Left kidney (tissue), 2 donors: ENCODE results near the gene EDN3. TPM values are rescaled to one million over a fixed set of nuclear protein-coding genes. Genes with fewer than 3 reads are reported as not detected.

Source experiments
- DNase-seq: peaks from one replicate; pipeline ENCODE4 v3.0.0-alpha.2; 2013
- polyA plus RNA-seq: library from polyadenylated mRNA; unstranded; fragments of 120-200 nt; gene quantifications from one replicate; pipeline ENCODE4 v1.2.1, GENCODE V29; 2013; ENCODE audit not compliant: insufficient read length

Gene EDN3
- polyA plus RNA-seq, 1 donor = 3.7 TPM

DNA sequence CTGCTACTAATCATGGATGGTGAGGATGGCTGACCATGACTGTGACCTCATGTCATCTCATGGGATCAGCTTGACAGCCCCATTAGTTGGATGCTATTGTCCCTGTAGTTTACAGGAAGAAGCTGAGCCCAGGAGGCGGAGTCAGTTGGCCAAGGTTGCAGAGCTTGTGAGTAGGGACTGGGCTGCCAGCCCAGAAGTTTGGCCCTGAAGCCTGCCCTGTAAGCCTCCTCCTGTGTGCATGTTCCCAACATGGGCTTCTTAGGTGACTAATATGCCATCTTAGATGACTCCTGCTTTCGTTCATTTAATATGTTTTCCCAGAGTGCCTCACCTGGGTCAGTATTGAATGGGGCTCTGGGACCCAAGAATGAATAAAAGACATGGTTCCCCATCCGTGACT is 6.9 kb downstream of the EDN3 start:
- DNase-seq = no peak

DNA sequence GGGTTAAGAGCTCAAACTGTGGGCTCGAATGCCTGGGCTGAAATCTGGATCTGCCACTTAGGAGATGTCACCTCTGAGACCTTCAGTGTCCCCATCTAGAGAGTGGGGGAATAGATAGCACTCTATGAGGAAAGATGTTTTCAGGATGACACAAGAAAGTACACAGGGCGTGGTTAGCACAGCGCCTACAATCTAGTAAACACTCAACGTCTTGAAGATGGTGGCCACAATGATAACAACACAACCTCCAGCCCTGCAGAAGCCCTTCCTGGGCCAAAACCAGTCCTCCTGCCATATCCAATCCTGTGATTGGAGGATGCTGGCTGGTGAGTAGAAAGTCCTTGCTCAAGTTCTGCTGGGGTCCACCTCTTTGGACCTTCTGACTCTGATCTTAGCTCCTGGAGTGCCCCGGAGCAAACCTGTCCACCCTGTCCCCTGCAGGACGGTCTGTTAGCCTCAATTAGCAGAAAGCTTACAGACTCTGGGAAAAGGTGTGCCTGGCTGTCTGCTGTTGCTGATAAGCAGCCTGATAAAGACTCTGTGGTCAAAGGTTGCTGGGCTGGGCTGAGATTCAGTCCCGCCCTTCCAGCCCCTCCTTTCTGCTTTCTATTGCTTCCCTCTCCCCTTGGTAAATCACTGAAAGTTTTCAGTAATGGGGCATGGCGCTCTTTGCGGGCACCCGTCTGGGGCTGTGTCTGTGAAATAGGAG is 8.2 kb downstream of the EDN3 start:
- DNase-seq = no peak

DNA sequence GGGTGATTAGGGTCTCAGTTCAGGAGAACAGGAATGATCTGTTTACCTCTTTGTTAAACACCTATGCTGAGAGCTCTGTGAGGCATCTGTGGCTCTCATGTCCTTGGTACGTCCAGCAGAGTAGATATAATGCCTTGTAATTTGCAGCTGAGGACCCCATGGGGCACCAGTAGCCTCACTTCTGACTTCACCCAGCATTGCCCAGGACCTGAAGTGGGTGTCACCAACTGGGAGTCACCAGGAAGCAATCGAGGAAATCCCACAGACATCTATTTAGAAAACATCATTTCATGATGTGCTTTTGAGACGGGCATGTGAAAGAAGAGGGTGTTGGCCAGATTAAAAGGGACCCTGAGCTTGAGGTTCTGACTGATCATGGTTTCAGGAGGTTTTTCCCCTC is 8.8 kb downstream of the EDN3 start:
- DNase-seq = no peak

DNA sequence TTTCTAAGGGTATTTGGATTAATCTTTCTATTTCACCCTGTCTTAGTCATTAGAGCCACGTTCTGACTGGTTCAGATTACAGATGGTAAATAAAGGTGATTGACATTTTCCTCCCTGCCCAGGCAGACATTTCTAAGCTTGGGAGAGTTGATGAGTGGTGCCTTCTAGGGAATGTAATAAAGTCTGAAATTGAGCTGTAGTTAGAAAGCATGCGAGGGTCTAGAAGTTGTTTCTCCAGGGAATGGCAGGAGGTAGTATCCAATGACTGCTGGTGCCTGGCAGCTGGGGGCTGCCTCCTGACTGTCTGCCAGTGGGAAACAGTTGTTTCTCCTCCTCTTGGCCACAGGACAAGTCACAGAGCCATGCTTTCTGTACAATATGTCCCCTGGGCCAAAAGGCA is 14.6 kb downstream of the EDN3 start:
- no peak for DNase-seq

DNA sequence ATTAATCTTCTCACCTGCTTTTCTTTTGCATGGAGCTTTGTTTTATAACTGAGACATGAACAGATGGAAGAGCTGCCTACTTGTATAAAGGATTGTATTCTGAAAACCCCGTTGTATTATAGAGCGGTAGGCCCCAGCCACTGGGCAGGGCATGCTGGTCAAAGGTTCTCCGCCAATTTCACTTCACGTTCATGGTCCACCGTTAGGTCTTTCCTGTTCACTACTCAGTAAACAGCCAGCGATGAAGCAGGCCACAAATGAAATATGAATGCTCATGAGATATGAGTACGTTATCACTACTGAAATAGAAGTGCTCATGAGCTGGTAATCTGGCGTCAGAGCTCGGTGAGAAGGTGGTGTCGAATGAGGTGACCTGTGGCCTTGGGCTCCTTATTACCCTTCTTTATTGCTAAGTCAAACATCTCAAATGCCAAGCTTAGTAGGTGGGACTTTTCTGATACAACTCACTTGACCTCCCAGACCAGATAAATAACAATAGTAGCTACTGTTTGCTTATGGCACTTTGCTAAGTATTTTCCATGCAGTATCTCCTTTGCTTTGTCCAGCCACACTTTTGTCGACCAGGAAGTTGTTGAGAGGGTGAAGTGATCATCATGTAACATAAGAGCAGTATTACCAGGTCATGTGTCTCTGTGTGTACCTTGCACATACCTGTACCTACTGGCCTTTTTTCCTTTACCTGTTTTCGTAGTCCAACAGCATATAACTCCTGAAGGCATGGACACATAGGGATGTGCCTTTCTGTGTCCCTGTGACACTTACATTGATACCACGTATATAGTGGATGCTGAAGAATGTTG is 16.7 kb downstream of the EDN3 start:
- no peak for DNase-seq

DNA sequence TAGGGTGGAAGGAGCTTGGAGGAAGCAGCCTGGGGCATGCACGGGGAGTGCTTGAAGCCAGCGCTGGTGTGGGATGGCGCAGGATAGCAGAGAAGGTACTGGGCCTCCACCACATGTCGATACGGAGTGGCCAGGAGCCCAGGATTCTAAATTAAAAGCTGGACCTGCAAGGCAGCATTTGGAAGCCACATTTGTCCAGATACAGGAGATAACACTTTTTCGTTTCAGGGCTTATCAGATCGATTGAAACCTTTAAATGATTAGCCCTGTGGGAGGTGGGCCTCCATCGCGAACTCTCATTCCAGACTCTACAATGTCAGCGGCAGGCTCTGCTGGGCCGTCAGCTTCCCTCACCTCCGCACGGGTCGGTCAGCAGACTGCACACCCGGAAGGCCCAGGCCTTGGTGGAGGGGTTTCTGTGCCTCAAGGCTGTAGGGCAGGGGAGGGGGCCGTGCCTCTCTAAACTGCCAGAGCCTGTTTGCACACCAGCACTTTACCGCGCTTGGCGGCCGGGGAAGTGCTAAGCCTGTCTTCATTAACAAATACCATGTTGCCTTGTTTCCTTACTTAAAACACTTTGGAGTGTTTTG is 17.9 kb downstream of the EDN3 start:
- no peak for DNase-seq

DNA sequence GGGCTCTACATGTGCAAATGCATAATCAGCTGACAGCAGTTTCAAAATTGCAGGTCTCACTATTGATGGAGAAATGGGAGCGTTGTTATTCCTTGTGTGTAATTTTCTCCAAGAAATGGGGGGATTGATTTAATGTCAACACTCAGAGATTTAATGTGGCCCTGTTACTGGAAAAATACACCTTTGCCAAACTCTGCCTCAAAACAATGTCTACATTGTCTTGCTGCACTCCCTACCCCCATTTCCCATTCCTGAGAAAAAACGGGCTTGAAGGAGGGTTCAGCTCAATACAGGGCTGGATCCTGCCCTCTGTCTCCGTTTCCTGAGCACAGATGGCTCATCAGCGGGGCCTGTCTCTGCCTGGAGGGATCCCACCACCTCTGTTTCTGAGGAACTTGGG is 18.4 kb downstream of the EDN3 start:
- no peak for DNase-seq

DNA sequence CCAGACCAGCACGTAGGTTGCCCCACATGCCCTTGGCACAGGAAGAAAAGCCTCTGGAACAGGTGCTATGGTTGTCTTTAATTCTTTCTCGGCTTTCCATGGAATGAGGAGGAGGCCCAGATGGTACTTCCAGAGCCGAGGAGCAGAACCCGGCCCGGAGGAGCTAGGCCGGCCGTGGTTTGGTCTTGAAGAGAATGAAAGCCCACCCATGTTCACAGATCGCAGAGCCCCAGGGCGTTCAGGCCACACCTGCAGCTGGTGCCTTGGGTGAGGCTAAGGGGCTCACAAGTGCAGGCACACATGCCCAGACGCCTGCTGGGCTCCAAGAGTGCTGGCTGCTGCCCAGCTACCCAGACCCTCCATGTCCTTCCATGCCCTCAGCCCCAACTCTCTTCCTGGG is 20.0 kb downstream of the EDN3 start:
- no peak for DNase-seq

DNA sequence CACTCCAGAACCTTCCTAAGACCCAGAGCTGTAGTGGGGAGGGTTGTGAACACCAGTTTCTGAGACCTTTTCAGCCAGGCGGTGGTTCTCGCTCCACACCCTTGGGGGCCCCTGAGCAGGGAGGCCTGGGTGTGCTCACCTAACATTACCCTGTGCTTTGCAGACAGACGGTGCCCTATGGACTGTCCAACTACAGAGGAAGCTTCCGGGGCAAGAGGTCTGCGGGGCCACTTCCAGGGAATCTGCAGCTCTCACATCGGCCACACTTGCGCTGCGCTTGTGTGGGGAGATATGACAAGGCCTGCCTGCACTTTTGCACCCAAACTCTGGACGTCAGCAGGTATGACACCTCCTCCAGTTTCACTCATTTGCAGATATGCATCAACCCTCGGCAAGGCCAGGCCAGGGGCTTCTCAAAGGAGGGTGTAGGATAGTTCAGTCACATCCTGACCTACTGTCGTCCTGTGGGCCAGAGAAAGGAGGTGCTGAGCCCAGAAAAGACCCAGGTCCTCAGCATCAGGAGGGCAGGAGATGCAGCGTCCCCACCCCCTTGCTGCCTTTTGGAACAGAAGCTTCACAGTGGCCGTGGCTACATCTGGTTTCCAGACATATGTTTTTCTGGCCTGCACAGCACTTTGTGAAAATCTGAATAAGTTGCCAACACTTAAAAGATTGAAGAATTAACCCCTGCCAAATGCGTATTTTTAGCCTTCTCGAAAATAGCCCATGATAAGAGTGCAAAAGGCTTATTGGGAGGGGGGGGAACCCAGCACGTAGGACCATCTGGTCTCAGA is 20.6 kb downstream of the EDN3 start:
- no peak for DNase-seq

DNA sequence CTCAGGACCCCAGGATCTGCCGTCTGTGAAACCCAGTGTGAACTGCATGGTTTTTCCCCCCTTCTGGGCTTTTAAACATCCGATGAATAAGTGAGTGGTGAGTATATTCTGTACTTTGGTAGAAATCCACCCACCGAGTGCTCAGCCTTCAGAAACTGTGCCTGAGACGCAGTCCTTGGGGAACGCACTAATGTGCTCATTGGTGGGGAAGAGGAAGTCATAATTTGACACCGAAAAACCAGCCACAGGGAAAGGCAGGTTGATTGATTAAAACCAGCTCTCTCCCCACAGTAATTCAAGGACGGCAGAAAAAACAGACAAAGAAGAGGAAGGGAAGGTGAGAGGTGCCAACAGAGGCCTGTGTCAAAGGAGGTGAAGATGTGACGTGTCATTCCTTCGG is 21.7 kb downstream of the EDN3 start:
- DNase-seq = no peak

DNA sequence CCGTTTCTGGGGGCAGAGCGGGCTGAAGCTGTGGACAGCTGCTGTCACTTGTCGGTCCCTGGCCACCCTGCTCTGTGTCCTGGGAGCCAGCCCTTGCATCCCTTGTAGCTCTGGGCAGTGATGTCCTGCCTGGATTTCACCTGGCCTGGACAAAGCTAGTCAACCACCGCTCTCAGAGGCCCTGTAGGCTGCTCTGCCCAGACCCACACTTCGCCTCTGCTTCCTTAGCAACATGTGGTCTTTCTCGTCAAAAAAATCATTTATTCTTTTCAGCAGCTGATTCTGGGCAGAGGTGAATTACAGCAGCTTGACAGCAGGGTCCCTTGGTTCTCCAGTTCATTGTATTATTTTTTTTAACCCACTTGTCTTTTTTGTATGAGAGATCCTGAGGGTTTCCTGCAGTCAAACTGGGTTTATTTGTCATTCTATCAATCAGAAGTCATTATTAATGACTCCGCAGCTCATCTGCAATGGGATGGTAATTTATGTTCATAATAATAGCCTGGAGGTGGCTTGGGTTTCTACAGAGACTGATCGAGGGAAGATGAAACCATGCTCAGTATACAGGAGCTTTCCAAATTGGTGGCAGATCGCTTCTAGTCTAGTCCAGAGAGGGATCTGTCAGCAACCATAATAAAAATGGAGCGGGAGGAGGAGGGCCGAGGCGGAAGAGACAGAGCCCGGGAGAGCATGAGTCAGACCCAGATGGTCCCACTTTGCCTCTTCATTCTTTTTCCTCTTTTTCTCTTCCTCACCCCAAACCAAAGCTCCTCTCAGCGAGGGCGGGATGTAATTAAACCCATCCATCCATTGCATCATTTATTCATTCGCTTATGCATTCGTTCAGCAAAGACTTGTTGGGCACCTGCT is 22.4 kb downstream of the EDN3 start:
- DNase-seq = no peak

DNA sequence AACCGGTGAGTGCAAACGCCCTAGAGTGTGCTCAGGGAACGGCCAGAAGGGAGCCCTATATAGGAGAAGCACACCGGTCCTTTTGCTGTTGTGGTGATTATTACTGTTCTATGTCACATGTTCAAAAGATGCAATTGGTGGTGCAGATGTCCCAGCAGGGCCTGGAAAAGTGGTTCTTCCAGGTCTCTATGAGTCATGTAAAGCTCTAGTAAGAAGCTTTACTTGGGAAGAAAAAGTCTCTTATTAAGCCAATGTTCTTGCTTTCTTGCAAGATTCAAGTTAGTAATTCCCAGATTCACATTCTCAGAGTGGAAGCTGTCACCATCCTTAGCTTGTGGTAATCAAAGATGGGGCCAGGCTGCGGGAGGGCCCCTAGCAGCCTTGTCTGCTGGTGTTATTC is 23.3 kb downstream of the EDN3 start:
- DNase-seq = no peak

DNA sequence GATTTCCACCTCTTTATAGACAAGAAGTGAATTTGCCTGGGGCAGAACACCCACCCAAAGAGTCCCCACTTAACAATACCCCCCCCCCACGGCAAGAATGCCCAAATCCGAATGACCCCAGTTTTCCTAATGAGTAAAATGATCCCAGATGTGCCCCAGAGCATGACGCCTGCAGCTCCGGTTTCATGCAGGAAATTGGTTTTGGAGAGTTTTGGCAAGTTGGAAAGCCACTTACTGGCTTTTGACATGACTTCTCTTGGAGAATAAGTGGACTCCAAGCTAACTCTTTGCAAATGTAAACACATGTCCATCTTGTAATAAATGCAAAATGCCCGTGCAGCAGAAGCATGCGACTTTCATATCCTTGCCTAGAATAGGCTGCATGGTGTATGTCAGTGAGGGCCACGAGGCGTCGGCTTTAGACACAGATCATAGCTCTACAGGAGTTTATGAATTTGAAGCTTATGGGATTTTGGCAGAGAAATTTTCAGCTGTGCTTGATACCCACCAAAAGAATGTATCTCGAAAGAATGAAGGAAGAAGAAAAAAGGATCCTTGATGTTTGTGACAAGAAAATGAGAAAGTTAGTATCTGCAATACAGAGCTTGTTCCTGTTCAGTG is 24.2 kb downstream of the EDN3 start:
- no peak for DNase-seq

DNA sequence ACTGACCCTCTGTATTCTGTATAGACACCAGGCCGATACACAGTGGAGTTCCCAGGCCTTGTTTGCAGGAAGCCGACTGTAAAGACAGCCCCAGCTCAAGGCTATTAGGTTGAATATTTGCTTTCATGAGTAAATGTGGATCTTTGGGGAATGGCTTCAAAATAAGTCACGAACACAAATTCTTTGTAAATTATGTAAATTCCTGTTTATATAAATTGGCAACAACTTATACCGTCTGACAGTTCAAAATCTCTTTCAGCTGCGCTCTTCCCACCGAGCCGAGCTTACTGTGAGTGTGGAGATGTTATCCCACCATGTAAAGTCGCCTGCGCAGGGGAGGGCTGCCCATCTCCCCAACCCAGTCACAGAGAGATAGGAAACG is 24.7 kb downstream of the EDN3 start:
- DNase-seq = no peak

DNA sequence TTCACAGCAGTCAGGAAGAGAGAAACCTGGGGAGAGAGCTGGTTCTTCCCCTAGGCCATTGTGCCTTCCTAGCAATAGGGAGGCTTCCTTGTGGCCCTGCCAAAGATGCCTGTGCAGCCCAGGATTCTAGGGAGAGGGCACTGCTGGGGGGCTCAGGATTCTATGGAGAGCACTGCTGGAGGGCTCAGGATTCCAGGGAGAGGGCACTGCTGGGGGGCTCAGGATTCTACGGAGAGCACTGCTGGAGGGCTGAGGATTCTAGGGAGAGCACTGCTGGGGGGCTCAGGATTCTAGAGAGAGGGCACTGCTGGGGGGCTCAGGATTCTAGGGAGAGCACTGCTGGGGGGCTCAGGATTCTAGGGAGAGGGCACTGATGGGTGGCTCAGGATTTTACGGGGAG is 25.8 kb downstream of the EDN3 start:
- no peak for DNase-seq

DNA sequence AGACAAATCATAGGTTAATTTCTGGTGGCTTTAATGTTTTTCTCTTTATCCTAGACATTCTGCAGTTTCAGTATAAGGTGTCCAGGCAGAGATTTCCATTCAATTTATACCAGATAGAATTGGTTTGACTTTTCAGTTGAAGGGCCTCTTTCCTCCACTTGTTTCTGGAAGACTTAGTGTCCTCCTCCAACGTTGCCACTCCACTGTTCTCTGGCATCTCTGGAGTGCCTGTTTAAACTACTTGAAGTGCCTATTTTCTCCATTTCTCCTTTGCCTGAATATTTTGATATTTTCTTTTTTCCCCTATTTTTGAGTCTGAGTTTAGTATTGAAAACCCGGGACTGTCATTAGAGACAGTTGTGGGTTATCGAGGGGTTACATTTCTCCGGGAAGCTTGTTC is 27.7 kb downstream of the EDN3 start:
- DNase-seq = no peak

DNA sequence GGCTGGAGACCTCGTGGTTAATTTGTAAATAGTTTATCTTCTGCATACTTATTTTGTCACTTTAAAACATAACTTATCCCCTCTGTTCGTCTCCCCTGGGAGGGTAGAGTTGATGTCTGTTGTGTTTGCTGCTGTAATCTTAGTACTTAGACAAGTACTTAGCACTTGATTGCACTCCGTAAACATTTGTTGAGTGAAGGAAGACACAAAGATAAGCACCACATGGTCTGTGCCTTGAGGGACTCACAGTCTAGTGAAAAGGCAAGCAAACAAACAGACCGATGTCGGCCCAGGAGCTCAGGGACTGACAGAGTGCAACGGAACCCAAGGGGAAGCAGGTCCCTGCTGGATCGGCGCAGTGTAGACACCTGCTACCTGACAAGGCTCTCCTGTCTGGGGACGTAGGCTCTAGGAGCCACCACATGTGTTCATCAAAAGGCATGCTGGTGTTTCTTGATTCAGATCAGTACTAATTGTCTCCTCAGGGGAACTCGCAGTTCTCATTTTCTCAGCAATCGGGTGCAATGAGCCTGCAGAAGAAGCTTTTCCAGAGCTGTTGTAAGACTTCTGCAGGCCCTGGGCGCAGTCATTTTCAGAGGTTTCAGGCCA is 31.4 kb downstream of the EDN3 start:
- no peak for DNase-seq

DNA sequence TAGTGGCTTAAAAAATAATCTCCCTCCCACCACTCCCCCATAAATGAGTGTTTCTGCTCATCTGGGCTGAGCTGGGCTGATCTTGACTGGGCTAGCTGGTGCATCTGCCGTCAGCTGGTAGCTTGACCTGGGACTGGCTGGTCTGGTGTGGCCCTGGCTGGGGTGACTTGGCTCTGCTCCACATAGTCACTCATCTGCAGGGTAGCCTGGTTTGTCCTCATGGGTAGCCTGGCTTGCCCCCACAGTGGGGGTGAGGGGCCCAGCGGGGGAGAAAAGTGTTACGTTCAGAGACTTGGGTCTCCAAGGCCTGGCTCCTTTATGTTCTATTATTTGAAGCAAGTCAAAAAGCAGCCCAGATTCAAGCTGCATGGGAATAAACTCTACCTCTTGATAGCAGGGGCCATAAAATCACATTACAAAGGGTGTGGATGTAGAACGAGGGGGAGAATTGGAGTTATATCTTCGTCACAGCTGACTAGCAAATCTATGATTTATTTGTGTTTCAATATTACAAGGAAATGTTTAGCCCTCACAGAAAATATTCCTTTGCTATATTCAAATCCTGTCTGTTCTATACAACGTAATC is 32.9 kb downstream of the EDN3 start:
- no peak for DNase-seq

DNA sequence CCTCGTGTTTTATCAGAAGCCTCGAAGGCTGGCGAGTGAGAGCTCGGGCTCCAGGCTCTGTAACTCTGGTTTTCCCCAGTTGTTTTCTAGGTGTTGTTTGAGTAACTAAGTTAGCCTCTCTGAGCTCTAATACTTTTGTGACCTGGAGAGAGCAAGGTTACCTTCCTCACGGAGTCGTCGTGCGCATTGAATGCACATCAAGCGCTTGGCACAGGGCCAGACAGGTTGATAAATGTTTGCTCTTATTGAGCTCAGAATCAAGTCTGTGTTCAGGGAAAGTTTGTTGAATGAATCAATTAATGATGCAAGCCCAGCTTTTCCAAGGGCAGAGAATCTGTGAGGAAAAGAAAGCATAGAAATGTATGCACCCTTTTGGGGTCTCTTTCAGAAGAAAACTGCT is 33.5 kb downstream of the EDN3 start:
- no peak for DNase-seq

DNA sequence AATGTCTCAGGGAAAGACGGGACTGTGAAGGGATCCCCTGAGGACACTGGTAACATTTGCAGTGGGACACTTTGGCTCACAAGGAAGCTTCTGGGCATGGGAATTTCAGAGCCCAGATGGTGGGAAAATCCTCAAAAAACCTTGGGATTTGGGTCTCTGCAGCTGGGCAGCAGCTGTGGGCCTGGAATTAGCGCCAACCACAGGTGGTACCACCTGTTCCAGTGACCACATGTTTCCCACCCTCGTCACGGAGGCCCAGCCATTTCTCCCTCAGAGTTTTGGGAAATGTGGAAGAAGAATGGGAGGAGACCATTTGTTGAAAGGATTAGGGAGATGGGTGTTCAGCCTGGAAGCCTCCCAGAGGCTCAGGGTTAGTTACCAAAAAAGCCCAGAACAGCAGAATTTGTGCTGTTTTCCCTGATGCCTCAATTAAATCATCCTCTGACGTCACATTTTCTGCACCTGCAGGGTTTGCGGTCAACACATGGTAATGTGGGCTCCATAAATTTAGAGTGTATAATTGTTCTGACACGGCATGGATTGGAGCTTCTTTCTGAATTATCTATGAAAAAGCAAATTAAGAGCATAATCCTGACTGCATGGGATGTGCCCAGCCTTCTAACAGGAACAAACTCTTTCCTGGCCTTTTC is 34.4 kb downstream of the EDN3 start:
- no peak for DNase-seq
